Right atrium auricular region (tissue), 2 donors: ENCODE results near the gene GPR176. TPM values are rescaled to one million over a fixed set of nuclear protein-coding genes. Genes with fewer than 3 reads are reported as not detected.

ENCODE experiments used
- DNase-seq: peaks from one replicate; pipeline ENCODE4 v3.0.0-alpha.2; 2019; ENCODE audit warnings: low spot score
- H3K27ac ChIP-seq, 2 donors: fragments of 200-600 bp; sonication (generic); 1 replicate in 1 of 2; 2 replicates in 1 of 2; pipeline ENCODE4 v1.5.1; 2016 to 2019
- H3K27me3 ChIP-seq, 2 donors: fragments of 200-600 bp; sonication (generic); one replicate each; pipeline versions ENCODE4 v1.5.1 to v1.6.0; 2017 to 2019
- H3K36me3 ChIP-seq: fragments of 200-600 bp; sonication (generic); one replicate; pipeline ENCODE4 v1.5.1; 2016
- H3K4me1 ChIP-seq, 2 donors: fragments of 200-600 bp; sonication (generic); one replicate each; pipeline versions ENCODE4 v1.5.1 to v1.6.0; 2017 to 2019
- H3K4me3 ChIP-seq, 2 donors: fragments of 200-600 bp; sonication (generic); 1 replicate in 1 of 2; 2 replicates in 1 of 2; pipeline ENCODE4 v1.5.1; 2017 to 2019; ENCODE audit warnings: mild to moderate bottlenecking in 1 of 2, moderate library complexity in 1 of 2
- H3K9me3 ChIP-seq, 2 donors: fragments of 200-600 bp; sonication (generic); one replicate each; pipeline ENCODE4 v1.5.1; 2019
- CTCF ChIP-seq, 2 donors: fragments of 200-600 bp; sonication (generic); IDR thresholded peaks; one replicate each; pipeline ENCODE4 v1.5.1; 2019; ENCODE audit warnings: antibody characterized with exemption in 2 of 2
- total RNA-seq, 2 donors: library from RNA; depleted of rRNA; stranded (reverse); fragments of >200 nt; gene quantifications; one replicate each; pipeline ENCODE4 v1.1.0, GENCODE V29; 2016

GPR176 gene
- total RNA-seq, 2 donors from 2014 or later = 4.3 to 6.7 TPM

DNA sequence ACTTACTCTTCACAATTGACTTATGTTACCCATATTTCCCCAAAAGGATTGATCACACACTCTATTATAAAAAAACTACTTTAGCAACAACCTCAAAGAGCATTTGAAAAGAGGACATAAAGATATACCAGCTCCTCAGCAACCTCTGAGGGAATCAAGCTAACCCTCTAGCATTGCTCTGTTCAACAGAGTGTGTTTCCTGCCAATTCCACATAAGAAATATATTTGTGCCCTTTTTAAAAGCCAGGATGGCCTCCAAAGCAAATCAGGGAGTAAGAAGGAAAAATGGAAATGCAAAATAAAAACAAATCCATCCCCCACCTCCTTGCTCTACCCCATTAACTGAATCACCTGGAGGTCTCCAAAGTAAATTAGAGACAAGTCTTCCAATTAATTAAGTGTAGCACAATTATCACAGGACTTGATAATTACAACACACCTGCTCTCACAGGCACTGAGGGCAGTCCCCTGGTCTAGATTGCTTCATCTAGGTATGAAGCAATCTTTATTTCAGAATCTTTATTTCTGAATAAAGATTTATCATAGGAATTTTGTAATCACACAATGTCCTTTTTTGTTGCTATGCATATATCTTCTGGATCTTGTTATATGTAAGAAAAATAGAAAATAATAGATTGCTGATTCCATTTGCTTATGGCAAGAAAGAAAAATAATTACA is 34.8 kb downstream of the GPR176 start:
- no peak for DNase-seq
- Histone ChIP-seq H3K27ac (no peak overlapping the region), H3K4me1 (no peaks in the 10 kb centered on the region), H3K4me3 (no peak overlapping the region), H3K36me3 (no peaks in the 10 kb centered on the region), H3K9me3 (no peaks in the 10 kb centered on the region), H3K27me3 (no peaks in the 10 kb centered on the region)
- TF ChIP-seq CTCF (IDR thresholded peaks at IDR 0.05) = no peak

- no peak for TF ChIP-seq CTCF (IDR thresholded peaks at IDR 0.05)
- Histone ChIP-seq H3K27me3 (no peaks in the 10 kb centered on the region), H3K27ac (no peak overlapping the region), H3K36me3 (no peaks in the 10 kb centered on the region), H3K4me1 (no peaks in the 10 kb centered on the region), H3K9me3 (no peaks in the 10 kb centered on the region), H3K4me3 (no peak overlapping the region)
- DNase-seq = no peak
Measured at GRCh38 chr15:39884351-39884750, 35.7 kb downstream of the GPR176 start.

DNA sequence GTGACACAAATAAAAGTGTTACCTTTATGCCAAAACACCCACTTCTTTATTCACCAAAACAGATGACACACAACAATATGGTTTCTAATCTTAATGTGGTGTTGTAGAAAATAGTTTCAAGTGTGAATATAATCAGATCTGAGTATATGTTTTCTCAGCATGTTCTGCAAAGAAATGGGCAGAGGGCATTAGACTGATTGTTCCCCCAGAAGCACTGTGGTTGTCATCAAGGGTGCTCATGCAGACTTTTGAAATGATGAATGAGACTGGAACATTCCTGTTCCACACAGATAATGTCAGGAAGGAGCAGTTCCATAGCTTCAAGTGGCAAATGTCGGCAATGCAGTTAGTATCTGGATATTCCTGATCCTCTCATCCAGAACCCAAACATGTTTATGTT is 37.5 kb downstream of the GPR176 start:
- Histone ChIP-seq H3K36me3 (no peaks in the 10 kb centered on the region), H3K4me3 (no peak overlapping the region), H3K9me3 (no peaks in the 10 kb centered on the region)

GRCh38 chr15:39881790-39882189 is 38.3 kb downstream of the GPR176 start:
- no peak for TF ChIP-seq CTCF (IDR thresholded peaks at IDR 0.05)
- H3K4me3 ChIP-seq = no peak overlapping the region
- no peak overlapping the region for H3K27ac ChIP-seq
- H3K4me1 ChIP-seq = no peaks in the 10 kb centered on the region
- no peaks in the 10 kb centered on the region for H3K27me3 ChIP-seq
- no peak for DNase-seq
- H3K9me3 ChIP-seq = no peaks in the 10 kb centered on the region
- no peaks in the 10 kb centered on the region for H3K36me3 ChIP-seq

More for the DNA sequence above, 37.5 kb downstream of the GPR176 start:
- no peak overlapping the region for H3K27ac ChIP-seq
- no peak for DNase-seq
- no peaks in the 10 kb centered on the region for H3K27me3 ChIP-seq
- no peaks in the 10 kb centered on the region for H3K4me1 ChIP-seq
- TF ChIP-seq CTCF (IDR thresholded peaks at IDR 0.05) = no peak

DNA sequence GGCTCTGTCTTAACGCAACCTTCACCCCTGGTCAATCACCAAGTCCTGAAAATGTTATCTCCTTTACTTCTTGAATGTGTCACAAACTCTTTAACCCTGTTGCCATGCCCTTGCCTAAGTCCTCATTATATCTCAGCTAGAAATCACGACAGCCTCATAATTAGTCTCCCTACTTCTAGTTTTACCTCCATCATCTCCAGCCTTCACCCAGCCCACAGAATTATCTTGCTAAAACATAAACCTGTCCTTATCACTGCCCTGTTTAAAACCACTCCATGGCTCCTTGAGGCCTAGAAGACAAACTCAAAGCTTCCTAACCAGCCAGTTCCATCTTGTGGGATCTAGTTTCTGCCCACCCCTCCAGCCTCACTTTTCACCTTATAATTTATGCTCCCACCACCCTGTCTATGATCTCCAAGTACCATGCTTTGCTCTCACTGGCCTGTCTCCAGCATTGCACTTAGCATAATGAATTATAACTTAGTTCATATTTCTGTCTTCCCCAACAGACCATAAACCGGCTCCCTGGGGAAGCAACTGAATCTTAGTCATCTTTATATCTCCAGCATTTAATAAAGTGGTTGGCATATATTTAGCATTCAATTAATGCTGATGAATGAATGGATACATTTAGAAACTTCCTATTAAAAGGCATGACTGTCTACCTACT is 39.2 kb downstream of the GPR176 start:
- DNase-seq = no peak
- no peaks in the 10 kb centered on the region for H3K36me3 ChIP-seq
- no peaks in the 10 kb centered on the region for H3K4me1 ChIP-seq
- H3K4me3 ChIP-seq = no peak overlapping the region
- TF ChIP-seq CTCF (IDR thresholded peaks at IDR 0.05) = no peak
- H3K27me3 ChIP-seq = no peaks in the 10 kb centered on the region
- H3K27ac ChIP-seq = no peak overlapping the region
- H3K9me3 ChIP-seq = no peaks in the 10 kb centered on the region
